ENCODE results near the gene ANTXR1.

GRCh38 chr2:69087211-69087911, 74.4 kb downstream of the ANTXR1 start:
- TF ChIP-seq SNAI2 (CRISPR knock-in tag; IDR thresholded peaks at IDR 0.05) (no peak), ZNF565 (CRISPR knock-in tag; conservative IDR thresholded peaks at IDR 0.05; ENCODE audit: low read depth) (no peak), ZNF70 (CRISPR knock-in tag; IDR thresholded peaks at IDR 0.05) (no peak), ESRRG (CRISPR knock-in tag; IDR thresholded peaks at IDR 0.05) (no peak), ZFP30 (CRISPR knock-in tag; IDR thresholded peaks at IDR 0.05) (no peak), ZNF8 (CRISPR knock-in tag; IDR thresholded peaks at IDR 0.05) (no peak), ARNTL (CRISPR knock-in tag; IDR thresholded peaks at IDR 0.05; ENCODE audit: borderline replicate concordance, low read depth) (no peak), TOX (CRISPR knock-in tag; IDR thresholded peaks at IDR 0.05; ENCODE audit: borderline replicate concordance) (no peak)
